Keratinocyte (primary cell): Measurements from ENCODE around the gene TRABD2B. TPM values are rescaled to one million over a fixed set of nuclear protein-coding genes. Genes with fewer than 3 reads are reported as not detected.
A peak's percentile ranks its signal among the peaks of the same experiment; 100 is the strongest.

Experiments
- DNase-seq: peaks from one replicate; pipeline ENCODE4 v3.0.0-alpha.2; 2011; ENCODE audit warnings: low read depth, missing footprints, low spot score
- FAIRE-seq: peaks from 2 replicates; lab custom pipeline; 2011; peaks lifted over from hg19 to GRCh38; lab: Jason Lieb, UNC
- H2AFZ ChIP-seq: 2 replicates; pipeline ENCODE4 v1.6.0; 2012; ENCODE audit warnings: low read length, control low read depth, inconsistent platforms; ENCODE audit not compliant: control insufficient read depth
- H3K27ac ChIP-seq: 2 replicates; pipeline ENCODE4 v1.5.1; 2011; ENCODE audit warnings: low read length; ENCODE audit not compliant: control insufficient read depth, insufficient read depth
- H3K27me3 ChIP-seq: 3 replicates; pipeline ENCODE4 v1.6.0; 2011; ENCODE audit warnings: low read length; ENCODE audit not compliant: control insufficient read depth, insufficient read depth; ENCODE audit errors: extremely low read depth
- H3K36me3 ChIP-seq, 2 experiments: 2 replicates in 1 of 2; 3 replicates in 1 of 2; pipeline ENCODE4 v1.5.1; 2011; ENCODE audit warnings: low read length in 2 of 2, mild to moderate bottlenecking in 1 of 2; ENCODE audit not compliant: control insufficient read depth in 2 of 2, insufficient read depth in 2 of 2; ENCODE audit errors: extremely low read depth in 1 of 2
- H3K4me1 ChIP-seq: 3 replicates; pipeline ENCODE4 v1.5.1; 2011; ENCODE audit warnings: low read length; ENCODE audit not compliant: control insufficient read depth, insufficient read depth; ENCODE audit errors: extremely low read depth
- H3K4me2 ChIP-seq: 3 replicates; pipeline ENCODE4 v1.6.0; 2011; ENCODE audit warnings: low read depth, low read length; ENCODE audit not compliant: control insufficient read depth, insufficient read depth; ENCODE audit errors: extremely low read depth
- H3K4me3 ChIP-seq, 3 experiments: fragments of 200-600 bp in 1 of 3; sonication (generic) in 1 of 3; 2 replicates in 2 of 3; 3 replicates in 1 of 3; pipeline ENCODE4 v1.5.1; 2011 to 2016; ENCODE audit warnings: low read length in 3 of 3, mild to moderate bottlenecking in 3 of 3, control low read depth in 2 of 3, inconsistent platforms in 1 of 3, low read depth in 1 of 3, mixed read lengths in 1 of 3, mixed run types in 1 of 3, moderate library complexity in 1 of 3; ENCODE audit not compliant: control insufficient read depth in 2 of 3, insufficient read depth in 2 of 3; ENCODE audit errors: extremely low read depth in 1 of 3
- H3K79me2 ChIP-seq: 2 replicates; pipeline ENCODE4 v1.6.0; 2012; ENCODE audit warnings: low read length; ENCODE audit not compliant: control insufficient read depth, insufficient read depth
- H3K9ac ChIP-seq: 3 replicates; pipeline ENCODE4 v1.6.0; 2011; ENCODE audit warnings: low read length; ENCODE audit not compliant: control insufficient read depth, insufficient read depth; ENCODE audit errors: extremely low read depth
- H3K9me1 ChIP-seq: 3 replicates; pipeline ENCODE4 v1.6.0; 2011; ENCODE audit warnings: low read length; ENCODE audit not compliant: control insufficient read depth, insufficient read depth; ENCODE audit errors: extremely low read depth
- H3K9me3 ChIP-seq: 2 replicates; pipeline ENCODE4 v1.5.1; 2012; ENCODE audit warnings: low read depth, low read length; ENCODE audit not compliant: control insufficient read depth
- H4K20me1 ChIP-seq: 3 replicates; pipeline ENCODE4 v1.6.0; 2011; ENCODE audit warnings: low read length; ENCODE audit not compliant: control insufficient read depth, insufficient read depth; ENCODE audit errors: extremely low read depth
- EZH2 ChIP-seq: IDR thresholded peaks from one replicate; pipeline ENCODE4 v1.6.1; 2012; ENCODE audit warnings: inconsistent platforms, mild to moderate bottlenecking, low read length, moderate library complexity
- dilution Hi-C: fragments of 300-500 bp; cut with MboI; formaldehyde crosslinking; loops from one replicate; pipeline ENCODE4 v1.7.0; 2020; ENCODE audit warnings: low sequenced_read_pairs; ENCODE audit not compliant: extremely low pct_ligation_motif_present
- polyA plus RNA-seq, 5 experiments: library from polyadenylated mRNA; depleted of rRNA in 3 of 5; stranded (reverse) in 3 of 5; stranded (forward) in 1 of 5; unstranded in 1 of 5; fragments of >200 nt; gene quantifications; 1 replicate in 1 of 5; 2 replicates in 3 of 5; 3 replicates in 1 of 5; pipeline versions ENCODE4 v1.2.1 to v1.2.3, GENCODE V29; 2011 to 2012; ENCODE audit warnings: missing spikeins in 2 of 5, low read depth in 1 of 5, low replicate concordance in 1 of 5
- TF ChIP-seq, protein P1 (sequence below), 3 experiments: IDR thresholded peaks in 1 of 3; conservative IDR thresholded peaks in 1 of 3; optimal IDR thresholded peaks in 1 of 3; 2 replicates in 2 of 3; 3 replicates in 1 of 3; pipeline versions ENCODE3 to v1.5.1; 2011; ENCODE audit warnings: low read length in 3 of 3, mild to moderate bottlenecking in 3 of 3, moderate library complexity in 2 of 3, control low read depth in 1 of 3, inconsistent platforms in 1 of 3; ENCODE audit not compliant: insufficient read depth in 2 of 3; ENCODE audit errors: extremely low read depth in 1 of 3

Gene TRABD2B
- polyA plus RNA-seq, 1 donor (not counting 4 experiments of a cell fraction or from before 2014, with no cell fraction given), result 0.13 TPM

- H3K9me3 ChIP-seq, result no peaks in the 10 kb centered on the region
- no peaks in the 10 kb centered on the region for H3K4me1 ChIP-seq
- DNase-seq (no peak), FAIRE-seq (no peak)
- no peaks in the 10 kb centered on the region for H4K20me1 ChIP-seq
- TF ChIP-seq EZH2, result no peak
- TF ChIP-seq, protein P1, sequence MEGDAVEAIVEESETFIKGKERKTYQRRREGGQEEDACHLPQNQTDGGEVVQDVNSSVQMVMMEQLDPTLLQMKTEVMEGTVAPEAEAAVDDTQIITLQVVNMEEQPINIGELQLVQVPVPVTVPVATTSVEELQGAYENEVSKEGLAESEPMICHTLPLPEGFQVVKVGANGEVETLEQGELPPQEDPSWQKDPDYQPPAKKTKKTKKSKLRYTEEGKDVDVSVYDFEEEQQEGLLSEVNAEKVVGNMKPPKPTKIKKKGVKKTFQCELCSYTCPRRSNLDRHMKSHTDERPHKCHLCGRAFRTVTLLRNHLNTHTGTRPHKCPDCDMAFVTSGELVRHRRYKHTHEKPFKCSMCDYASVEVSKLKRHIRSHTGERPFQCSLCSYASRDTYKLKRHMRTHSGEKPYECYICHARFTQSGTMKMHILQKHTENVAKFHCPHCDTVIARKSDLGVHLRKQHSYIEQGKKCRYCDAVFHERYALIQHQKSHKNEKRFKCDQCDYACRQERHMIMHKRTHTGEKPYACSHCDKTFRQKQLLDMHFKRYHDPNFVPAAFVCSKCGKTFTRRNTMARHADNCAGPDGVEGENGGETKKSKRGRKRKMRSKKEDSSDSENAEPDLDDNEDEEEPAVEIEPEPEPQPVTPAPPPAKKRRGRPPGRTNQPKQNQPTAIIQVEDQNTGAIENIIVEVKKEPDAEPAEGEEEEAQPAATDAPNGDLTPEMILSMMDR (optimal IDR thresholded peaks at IDR 0.05 in 1 of 3, IDR thresholded peaks at IDR 0.05 in 1 of 3, conservative IDR thresholded peaks at IDR 0.05 in 1 of 3; ENCODE audit: extremely low read depth in 1 of 3, insufficient read depth in 2 of 3, low read length in 3 of 3), result peak; percentile 23 to 73 (median 72)
- no peak overlapping the region for H3K27ac ChIP-seq
- no peak overlapping the region for H3K4me3 ChIP-seq
- H2AFZ ChIP-seq, result no peak overlapping the region
- dilution Hi-C loops, result no loop called here
- H3K27me3 ChIP-seq, result peaks cover 3% of the 10 kb centered on the region
- H3K79me2 ChIP-seq, result no peaks in the 10 kb centered on the region
- H3K36me3 ChIP-seq, result no peaks in the 10 kb centered on the region
- no peaks in the 10 kb centered on the region for H3K9me1 ChIP-seq
- no peak overlapping the region for H3K9ac ChIP-seq
- no peak overlapping the region for H3K4me2 ChIP-seq
Observed at GRCh38 chr1:47785561-47786271, 211.5 kb downstream of the TRABD2B start.

GRCh38 chr1:47785118-47785517 is 212.1 kb downstream of the TRABD2B start:
- Histone ChIP-seq H3K36me3 (no peaks in the 10 kb centered on the region), H3K9me1 (no peaks in the 10 kb centered on the region), H3K4me1 (no peaks in the 10 kb centered on the region), H3K9me3 (no peaks in the 10 kb centered on the region), H3K27me3 (peaks cover 3% of the 10 kb centered on the region), H3K9ac (no peak overlapping the region), H3K79me2 (no peaks in the 10 kb centered on the region), H4K20me1 (no peaks in the 10 kb centered on the region), H3K4me3 (no peak overlapping the region), H3K27ac (no peak overlapping the region), H2AFZ (no peak overlapping the region), H3K4me2 (no peak overlapping the region)
- FAIRE-seq (no peak), DNase-seq (no peak)
- TF ChIP-seq EZH2, result no peak
- TF ChIP-seq, protein P1 (optimal IDR thresholded peaks at IDR 0.05 in 1 of 3, IDR thresholded peaks at IDR 0.05 in 1 of 3, conservative IDR thresholded peaks at IDR 0.05 in 1 of 3; ENCODE audit: extremely low read depth in 1 of 3, insufficient read depth in 2 of 3, low read length in 3 of 3), result no peak
- dilution Hi-C loops, result no loop called here
